ENCODE measurements around the gene DCTPP1. TPM values are rescaled to one million over a fixed set of nuclear protein-coding genes. Genes with fewer than 3 reads are reported as not detected.

Gene DCTPP1
- total RNA-seq, 4 donors from 2014 or later = 18.8 to 26.4 (median 22.5) TPM

DNA sequence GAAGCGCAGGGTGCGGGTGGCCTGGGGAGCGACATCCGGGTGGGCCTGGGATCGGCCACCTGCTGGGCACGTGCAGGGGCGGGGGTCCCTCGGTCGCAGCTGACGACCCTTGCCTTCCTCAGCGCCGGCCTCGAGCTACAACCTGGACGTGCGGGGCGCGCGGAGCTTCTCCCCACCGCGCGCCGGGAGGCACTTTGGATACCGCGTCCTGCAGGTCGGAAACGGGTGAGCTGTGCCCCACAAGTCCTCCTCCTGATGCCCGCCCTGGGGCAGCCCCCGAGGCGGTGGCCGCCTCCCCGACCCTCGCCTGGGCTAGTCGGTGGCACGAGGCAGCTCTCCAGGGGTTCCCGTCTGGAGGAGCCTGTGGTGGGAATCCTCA, 44.2 kb upstream of the DCTPP1 start:
- Histone ChIP-seq H3K9me3 (no peaks in the 10 kb centered on the region), H3K4me3 (replicated peaks in 1 of 3) (no peak overlapping the region), H3K27ac (no peak overlapping the region), H3K27me3 (no peaks in the 10 kb centered on the region), H3K36me3 (no peaks in the 10 kb centered on the region), H3K4me1 (no peaks in the 10 kb centered on the region)
- intact Hi-C loops (cut with DNase I) = no loop called here
- DNase-seq = no peak
- no peak for TF ChIP-seq POLR2A (IDR thresholded peaks at IDR 0.05)
- TF ChIP-seq, protein P1, sequence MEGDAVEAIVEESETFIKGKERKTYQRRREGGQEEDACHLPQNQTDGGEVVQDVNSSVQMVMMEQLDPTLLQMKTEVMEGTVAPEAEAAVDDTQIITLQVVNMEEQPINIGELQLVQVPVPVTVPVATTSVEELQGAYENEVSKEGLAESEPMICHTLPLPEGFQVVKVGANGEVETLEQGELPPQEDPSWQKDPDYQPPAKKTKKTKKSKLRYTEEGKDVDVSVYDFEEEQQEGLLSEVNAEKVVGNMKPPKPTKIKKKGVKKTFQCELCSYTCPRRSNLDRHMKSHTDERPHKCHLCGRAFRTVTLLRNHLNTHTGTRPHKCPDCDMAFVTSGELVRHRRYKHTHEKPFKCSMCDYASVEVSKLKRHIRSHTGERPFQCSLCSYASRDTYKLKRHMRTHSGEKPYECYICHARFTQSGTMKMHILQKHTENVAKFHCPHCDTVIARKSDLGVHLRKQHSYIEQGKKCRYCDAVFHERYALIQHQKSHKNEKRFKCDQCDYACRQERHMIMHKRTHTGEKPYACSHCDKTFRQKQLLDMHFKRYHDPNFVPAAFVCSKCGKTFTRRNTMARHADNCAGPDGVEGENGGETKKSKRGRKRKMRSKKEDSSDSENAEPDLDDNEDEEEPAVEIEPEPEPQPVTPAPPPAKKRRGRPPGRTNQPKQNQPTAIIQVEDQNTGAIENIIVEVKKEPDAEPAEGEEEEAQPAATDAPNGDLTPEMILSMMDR (IDR thresholded peaks at IDR 0.05) = no peak
- 9 to 17% methylated on average over 8 to 17 of the region's 35 CpGs for WGBS, 2 donors

- intact Hi-C loops (cut with DNase I) = no loop called here
- H3K4me3 ChIP-seq (replicated peaks in 1 of 3) = no peak overlapping the region
- no peaks in the 10 kb centered on the region for H3K27me3 ChIP-seq
- no peaks in the 10 kb centered on the region for H3K9me3 ChIP-seq
- no peak overlapping the region for H3K27ac ChIP-seq
- no peaks in the 10 kb centered on the region for H3K4me1 ChIP-seq
- WGBS, 2 donors = 53 to 69% methylated on average over 12 to 19 of the region's 19 CpGs
- TF ChIP-seq POLR2A (IDR thresholded peaks at IDR 0.05) = no peak
- TF ChIP-seq, protein P1 (IDR thresholded peaks at IDR 0.05) = no peak
- DNase-seq = no peak
- H3K36me3 ChIP-seq = no peaks in the 10 kb centered on the region
Observed at GRCh38 chr16:30473231-30474073, 43.6 kb upstream of the DCTPP1 start.

DNA sequence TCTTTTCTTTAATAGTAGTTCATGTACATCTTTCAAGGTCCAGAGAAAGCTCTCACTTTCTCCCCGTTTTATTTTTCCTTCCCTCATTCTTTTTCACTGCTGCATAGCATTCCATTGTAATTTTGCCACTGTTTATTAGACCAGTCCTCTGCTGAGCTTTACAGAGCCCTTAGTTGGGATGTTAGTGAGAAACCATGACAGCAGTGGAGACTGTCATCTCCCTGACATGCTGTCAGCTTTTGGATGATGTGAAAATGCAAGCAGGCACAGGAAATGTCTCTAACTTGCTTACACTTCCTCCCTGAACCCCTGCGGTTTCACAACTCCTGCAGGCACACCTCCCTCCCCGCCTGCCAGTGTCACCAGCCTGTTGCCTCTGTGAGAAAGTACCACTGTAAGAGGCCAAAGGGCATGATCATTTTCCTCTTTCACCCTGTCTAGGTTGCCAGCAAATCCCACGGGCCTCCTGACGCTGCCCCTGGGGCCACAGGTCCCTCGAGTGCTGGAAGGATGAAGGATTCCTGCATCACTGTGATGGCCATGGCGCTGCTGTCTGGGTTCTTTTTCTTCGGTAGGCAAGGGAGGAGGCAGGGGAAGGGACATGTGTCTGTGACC, 42.6 kb upstream of the DCTPP1 start, which contains the start of gene ITGAL:
Gene ITGAL, plus strand, starts transcription at position 415 of the 615 bp plus-strand sequence. Its CDS starts 96 bp downstream, at position 511.
- no peak within 1 kb of the TSS for H3K27ac ChIP-seq
- no peaks in the 10 kb centered on the region for H3K36me3 ChIP-seq
- intact Hi-C loops (cut with DNase I) = no loop called here
- peak; percentile 9 to 15 for DNase-seq
- H3K27me3 ChIP-seq = no peaks in the 10 kb centered on the region
- no peak for TF ChIP-seq POLR2A (IDR thresholded peaks at IDR 0.05)
- TF ChIP-seq, protein P1 (IDR thresholded peaks at IDR 0.05) = no peak
- no peak within 1 kb of the TSS for H3K4me3 ChIP-seq (replicated peaks in 1 of 3)
- 72 to 73% methylated on average over 8 of the region's 8 CpGs for WGBS, 2 donors
- H3K9me3 ChIP-seq = no peaks in the 10 kb centered on the region
- no peaks in the 10 kb centered on the region for H3K4me1 ChIP-seq

- H3K4me3 ChIP-seq (replicated peaks in 1 of 3) = no peak overlapping the region
- H3K27me3 ChIP-seq = no peaks in the 10 kb centered on the region
- no peaks in the 10 kb centered on the region for H3K9me3 ChIP-seq
- H3K27ac ChIP-seq = no peak overlapping the region
- WGBS, 2 donors = 79 to 83% methylated on average over 8 of the region's 8 CpGs
- TF ChIP-seq, protein P1 (IDR thresholded peaks at IDR 0.05) = no peak
- no peak for TF ChIP-seq POLR2A (IDR thresholded peaks at IDR 0.05)
- intact Hi-C loops (cut with DNase I) = no loop called here
- H3K4me1 ChIP-seq = no peaks in the 10 kb centered on the region
- H3K36me3 ChIP-seq = no peaks in the 10 kb centered on the region
- no peak for DNase-seq
Observed at GRCh38 chr16:30470632-30470995, 40.8 kb upstream of the DCTPP1 start.

DNA sequence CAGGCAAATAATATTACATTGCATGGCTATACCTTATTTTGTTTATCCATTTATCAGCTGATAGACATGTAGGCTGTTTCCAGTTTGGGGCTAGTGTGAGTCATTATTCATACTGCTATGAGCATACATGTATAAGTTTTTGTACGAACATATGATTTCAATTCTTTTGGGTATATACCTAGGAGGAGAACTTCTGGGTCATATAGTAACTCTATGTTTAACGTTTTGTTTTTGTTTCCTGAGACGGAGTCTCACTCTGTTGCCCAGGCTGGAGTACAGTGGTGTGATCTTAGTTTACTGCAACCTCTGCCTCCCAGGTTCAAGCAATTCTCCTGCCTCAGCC, 40.3 kb upstream of the DCTPP1 start:
- intact Hi-C loops (cut with DNase I) = no loop called here
- Histone ChIP-seq H3K4me1 (no peaks in the 10 kb centered on the region), H3K4me3 (replicated peaks in 1 of 3) (no peak overlapping the region), H3K9me3 (no peaks in the 10 kb centered on the region), H3K36me3 (no peaks in the 10 kb centered on the region), H3K27ac (no peak overlapping the region), H3K27me3 (no peaks in the 10 kb centered on the region)
- WGBS, 2 donors = 76 to 77% methylated on average over 3 of the region's 3 CpGs
- TF ChIP-seq, protein P1 (IDR thresholded peaks at IDR 0.05) = no peak
- TF ChIP-seq POLR2A (IDR thresholded peaks at IDR 0.05) = no peak
- DNase-seq = no peak
